ENCODE data around the gene CMYA5.
"Not testable (repeated sequence)": the region's sequence is repeated elsewhere in the genome, so short reads cannot be mapped to it uniquely, and the experiment has no call there.

CMYA5 gene

DNA sequence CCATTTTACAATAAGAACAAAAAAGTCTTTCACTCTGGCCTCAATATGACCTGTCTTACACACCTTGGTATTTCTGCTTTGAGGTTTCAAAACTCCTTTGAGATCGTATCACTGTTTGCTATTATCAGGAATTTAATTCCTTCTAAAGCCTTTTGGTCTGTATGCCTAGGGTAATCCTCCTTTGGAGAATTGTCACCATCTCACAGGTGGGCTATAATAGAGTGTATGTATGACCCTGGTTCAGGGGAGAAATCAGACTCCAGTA, 13.7 kb downstream of the CMYA5 start:
- no peak for DNase-seq

DNA sequence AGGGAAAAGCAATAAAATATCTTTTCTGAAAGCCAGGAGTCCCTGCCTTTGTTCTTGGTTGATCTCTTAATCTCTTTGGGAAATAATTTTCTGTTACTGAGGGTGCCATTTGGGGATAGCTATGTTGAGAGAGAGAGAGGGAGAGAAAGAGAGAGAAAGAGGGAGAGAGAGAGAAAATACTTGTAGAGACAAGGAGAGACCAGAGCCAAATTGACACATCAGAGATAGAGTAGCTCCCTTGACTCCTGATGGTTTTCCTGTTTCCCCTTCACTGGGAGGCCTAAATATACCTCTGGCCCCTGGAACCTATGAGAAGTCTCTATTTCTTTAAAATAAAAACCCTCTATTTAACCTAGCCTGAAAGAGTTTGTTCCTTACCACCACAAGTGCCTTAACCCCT, 14.9 kb downstream of the CMYA5 start:
- no peak for DNase-seq

DNA sequence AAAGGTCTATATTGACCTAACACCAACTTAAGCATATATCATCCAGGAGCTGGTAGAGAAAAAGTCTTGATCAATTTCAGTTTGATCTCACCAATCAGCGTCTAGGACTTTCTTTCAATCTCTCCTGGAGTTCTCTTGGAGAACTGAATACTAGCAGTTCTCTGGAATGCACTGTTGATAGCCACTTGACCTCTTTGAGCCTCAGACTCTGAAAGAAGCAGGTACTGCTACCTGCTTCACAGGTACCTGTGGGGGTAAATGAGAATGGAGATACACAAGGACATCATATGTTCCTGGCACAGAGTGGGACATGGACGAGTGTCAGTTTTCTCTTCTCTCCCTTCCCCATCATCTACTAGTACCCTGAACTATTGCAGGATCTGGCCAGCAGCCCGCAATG, 16.0 kb downstream of the CMYA5 start:
- DNase-seq: no peak

DNA sequence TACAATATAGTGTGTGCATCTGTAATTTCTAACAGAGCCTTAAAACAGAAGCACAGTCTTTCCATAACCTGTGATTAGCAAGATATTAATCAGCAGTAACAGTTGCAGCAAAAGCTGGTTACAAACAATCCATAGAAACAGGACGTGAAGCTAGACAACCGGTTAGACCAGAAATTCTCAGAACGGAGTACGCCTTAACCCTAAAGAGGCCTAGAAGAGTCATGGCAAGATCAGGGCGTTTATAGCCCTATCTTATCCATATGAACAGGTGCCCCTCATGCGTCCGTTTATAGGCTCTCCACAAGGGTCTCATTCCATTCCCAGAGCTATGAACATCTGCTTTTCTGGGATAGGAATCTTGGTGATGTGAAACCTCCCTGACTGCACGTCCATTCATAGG, 16.7 kb downstream of the CMYA5 start:
- not testable (repeated sequence) for DNase-seq

DNA sequence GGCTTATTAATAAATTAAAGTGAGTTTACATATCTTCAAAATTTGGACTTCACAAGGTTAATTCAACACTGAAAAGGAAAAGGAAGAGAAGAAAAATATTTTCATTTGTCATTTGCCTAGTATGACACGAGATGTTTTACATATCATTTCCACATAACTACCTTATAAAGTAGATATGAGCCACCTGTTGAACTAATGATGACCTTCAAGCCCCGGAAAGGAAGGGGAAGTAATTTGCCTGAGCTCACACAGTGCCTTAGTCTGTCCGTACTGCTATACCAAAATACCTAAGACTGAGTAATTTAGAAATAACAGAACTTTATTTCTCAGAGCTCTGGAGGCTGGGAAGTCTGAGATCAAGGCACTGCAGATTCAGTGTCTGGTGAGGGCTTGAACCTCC, 17.9 kb downstream of the CMYA5 start:
- DNase-seq: no peak

DNA sequence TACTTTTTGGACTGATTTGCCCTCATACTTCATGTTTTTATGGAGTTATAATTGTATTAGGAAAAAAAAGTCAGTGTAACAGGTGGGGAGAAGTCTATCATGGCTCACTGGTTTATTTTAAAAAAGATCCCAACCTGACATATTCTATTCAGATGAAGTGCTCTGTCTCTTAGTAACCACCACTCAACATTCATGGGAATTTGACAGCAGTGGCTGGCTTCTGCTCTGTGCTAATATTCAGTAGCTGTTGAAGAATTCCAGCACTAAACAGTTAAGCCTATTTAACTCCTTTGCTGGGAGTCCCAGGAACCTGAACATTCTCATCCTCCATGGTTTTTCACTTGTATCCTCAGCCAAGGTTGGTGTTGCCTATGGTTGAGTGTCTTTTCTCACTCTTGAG, 23.1 kb downstream of the CMYA5 start:
- no peak for DNase-seq

DNA sequence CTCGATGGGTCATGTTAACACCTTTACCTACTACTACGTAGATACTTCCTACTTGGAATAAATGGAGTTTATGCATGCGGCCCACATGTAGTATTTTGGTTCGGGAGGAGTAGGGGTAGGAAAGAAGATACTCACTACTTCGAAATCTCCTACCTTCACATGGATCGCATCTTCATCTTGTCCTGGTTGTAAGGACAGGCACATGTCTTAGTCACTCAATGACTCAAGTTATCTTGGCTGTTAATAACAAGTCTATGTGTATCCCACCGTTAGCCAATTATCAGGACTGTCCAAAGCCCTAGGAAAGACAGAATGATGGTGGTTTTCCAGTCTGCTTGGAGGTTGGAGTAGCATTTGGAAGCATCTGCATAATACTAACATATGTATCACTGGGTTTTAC, 24.1 kb downstream of the CMYA5 start:
- DNase-seq: no peak

DNA sequence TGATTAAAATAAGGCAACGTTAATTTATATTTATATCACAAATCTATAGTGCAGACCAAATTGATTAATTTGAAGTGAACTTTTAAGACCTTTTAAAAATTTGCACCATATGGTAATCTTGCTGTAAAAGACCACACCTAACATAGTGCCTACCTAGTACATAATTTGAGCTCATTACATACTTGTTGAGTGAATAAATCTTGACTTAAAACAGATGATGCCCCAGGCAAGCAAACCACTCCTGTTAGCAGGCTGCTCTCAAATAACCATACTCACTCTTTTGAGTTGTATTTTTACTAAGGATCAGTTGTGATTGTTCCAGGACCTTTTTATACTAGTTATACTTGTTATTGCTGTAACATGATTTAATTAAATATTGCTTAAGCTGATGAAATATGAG, 27.2 kb downstream of the CMYA5 start:
- DNase-seq: no peak

DNA sequence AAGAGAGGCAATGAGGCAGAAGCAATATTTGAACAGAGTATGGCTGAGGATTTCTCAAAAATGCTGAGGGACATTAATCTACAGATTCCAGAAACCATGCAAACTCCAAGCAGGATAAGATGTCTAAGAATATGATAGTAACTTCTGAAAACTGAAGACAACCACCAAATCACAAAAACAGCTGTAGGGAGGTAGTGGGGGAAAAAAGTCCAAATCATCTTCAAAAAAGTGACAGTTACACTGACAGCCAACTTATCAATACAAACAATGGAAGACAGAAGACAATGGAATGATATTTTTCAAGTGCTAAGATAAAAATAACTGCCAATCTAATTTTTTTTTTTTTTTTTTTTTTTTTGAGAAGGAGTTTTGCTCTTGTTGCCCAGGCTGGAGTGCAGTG, 30.5 kb downstream of the CMYA5 start:
- no peak for DNase-seq

DNA sequence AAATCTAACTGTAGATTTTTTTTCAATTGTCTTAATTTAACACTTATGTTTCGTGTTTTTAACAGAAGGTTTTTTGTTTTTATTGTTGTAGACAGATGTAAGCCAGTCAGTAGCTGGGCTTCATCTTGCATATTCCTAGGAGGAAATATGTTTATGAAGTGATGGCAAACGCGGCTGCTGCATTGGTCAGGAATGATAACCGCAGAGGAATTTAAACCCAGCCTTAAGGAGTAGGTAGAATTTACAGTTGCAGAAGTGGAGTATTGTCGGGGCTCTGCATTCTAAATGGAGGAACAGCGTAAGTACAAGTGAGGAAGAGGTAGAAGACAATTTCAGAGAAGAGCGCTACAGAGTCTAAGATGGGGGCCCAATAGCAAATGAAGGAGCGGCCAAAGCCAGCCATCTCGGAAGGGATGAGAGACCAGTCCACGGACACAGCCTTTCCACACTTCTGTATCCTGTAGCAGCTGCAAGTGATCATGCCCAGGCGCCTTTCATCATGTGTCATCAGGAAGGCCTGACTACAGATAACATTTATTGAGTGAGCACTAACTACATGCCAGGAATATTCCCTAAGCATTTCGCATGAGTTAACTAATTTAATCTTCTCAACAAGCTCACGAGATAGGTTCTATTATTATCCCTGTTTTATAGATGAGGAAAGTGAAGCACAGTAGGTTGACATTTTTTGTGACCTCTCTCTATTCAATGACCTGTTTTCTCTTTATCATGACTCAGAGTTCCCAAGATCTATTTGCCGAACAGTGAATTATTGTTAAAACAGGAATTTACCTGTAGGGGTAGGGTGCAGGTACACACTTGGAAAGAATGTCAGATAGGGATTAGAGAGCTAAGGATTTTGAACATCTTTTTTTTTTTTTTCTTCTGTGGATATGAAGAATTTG, 38.1 kb downstream of the CMYA5 start:
- DNase-seq: no peak

DNA sequence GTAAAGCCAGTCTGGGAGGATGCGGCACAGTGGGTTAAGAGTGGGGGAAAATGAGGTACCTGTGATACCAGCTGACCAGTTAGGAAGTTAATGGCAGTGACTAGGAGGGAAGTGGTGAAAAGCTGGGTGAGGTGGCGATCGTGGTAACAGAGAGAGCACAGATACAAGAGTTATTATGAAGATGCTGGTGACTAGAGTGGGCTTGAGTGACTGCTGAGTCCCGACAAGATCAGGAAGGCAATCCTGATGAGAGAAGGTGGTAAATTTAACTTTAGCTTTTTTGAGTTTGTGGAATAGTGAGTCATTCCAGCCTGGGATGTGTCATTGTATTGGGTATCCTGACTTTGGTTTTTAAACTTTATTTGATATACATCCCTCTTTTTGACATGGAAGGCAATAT, 38.8 kb downstream of the CMYA5 start:
- no peak for DNase-seq

DNA sequence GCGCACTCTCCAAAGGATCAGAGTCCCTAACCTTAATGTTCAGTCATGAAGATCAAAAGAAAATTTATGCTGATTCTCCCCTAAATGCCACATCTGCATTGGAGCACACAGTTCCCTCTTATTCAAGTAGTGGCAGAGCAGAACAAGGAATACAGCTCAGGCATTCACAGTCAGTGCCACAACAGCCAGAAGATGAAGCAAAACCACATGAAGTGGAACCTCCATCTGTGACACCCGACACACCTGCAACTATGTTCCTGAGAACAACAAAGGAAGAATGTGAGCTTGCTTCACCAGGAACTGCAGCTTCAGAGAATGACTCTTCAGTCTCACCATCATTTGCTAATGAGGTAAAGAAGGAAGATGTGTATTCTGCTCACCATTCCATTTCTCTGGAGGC, 40.0 kb downstream of the CMYA5 start:
- DNase-seq: no peak

DNA sequence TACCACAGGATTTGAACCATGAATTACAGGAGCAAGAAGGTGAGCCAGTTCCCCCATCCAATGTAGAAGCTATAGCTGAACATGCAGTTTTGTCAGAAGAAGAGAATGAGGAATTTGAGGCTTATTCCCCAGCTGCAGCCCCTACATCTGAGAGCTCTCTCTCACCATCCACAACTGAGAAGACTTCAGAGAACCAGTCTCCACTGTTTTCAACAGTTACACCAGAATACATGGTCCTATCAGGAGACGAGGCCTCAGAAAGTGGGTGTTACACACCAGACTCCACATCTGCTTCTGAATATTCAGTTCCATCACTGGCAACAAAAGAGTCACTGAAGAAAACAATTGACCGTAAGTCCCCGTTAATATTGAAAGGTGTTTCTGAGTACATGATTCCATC, 40.9 kb downstream of the CMYA5 start:
- no peak for DNase-seq

DNA sequence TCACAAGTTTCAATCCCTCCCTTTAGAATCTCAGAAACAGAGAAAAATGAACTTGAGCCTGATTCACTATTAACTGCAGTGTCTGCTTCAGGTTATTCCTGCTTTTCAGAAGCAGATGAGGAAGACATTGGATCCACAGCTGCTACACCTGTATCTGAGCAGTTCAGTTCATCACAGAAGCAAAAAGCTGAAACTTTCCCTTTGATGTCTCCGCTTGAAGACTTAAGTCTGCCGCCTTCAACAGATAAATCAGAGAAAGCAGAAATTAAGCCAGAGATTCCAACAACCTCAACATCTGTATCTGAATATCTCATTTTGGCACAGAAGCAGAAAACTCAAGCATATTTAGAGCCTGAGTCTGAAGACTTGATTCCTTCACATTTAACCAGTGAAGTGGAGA, 42.1 kb downstream of the CMYA5 start:
- no peak for DNase-seq

DNA sequence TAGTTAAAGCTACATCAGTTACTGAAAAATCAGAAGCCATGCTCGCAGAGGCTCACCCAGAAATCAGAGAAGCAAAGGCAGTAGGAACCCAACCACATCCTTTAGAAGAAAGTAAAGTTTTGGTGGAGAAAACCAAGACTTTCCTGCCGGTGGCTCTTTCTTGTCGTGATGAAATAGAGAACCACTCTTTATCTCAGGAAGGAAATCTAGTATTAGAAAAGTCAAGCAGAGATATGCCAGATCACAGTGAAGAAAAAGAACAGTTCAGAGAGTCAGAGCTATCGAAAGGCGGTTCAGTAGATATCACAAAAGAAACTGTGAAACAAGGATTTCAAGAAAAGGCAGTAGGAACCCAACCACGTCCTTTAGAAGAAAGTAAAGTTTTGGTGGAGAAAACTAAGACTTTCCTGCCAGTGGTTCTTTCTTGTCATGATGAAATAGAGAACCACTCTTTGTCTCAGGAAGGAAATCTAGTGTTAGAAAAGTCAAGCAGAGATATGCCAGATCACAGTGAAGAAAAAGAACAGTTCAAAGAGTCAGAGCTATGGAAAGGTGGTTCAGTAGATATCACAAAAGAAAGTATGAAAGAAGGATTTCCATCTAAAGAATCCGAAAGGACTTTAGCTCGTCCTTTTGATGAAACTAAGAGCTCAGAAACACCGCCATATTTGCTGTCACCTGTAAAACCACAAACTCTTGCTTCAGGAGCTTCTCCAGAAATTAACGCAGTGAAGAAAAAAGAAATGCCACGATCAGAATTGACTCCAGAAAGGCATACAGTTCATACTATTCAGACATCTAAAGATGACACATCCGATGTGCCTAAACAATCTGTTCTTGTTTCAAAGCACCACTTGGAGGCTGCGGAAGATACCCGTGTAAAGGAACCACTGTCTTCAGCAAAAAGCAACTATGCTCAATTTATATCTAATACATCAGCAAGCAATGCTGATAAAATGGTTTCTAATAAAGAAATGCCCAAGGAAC, 47.2 kb downstream of the CMYA5 start:
- DNase-seq: peak in 1 of 5 donors; percentile 48

DNA sequence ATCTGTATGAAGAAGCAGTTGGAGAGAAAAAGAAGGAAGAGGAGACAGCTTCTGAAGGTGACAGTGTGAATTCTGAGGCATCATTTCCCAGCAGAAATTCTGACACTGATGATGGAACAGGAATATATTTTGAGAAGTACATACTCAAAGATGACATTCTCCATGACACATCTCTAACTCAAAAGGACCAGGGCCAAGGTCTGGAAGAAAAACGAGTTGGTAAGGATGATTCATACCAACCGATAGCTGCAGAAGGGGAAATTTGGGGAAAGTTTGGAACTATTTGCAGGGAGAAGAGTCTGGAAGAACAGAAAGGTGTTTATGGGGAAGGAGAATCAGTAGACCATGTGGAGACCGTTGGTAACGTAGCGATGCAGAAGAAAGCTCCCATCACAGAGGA, 48.7 kb downstream of the CMYA5 start:
- DNase-seq: no peak

DNA sequence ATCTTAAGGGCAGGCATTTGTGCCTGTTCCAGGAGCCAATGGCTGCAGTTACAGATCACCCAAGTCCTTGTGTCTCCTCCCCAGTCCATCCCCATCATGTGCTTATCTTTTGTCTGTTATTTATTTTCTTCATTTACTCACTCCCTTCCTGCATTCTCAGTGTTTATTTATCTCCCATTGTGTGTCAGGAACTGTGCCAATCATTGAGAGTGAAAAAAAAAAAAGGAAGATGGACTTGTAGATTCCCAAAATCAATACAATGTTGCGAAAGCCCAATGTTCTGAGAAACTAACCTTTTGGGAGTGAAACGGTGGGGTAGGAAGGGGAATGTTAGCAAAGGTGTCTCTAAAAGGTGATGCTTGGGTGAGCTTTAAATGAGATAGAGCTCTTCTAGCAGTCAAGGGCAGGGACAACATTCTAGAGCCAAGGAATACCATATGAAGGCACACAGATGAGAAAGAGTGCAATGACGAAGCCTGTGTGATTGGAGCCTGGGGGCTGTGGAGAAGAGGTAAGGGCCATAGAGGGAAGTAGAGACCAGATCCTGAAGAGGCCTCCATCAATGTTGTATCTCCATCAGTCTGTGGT, 53.0 kb downstream of the CMYA5 start:
- no peak for DNase-seq

DNA sequence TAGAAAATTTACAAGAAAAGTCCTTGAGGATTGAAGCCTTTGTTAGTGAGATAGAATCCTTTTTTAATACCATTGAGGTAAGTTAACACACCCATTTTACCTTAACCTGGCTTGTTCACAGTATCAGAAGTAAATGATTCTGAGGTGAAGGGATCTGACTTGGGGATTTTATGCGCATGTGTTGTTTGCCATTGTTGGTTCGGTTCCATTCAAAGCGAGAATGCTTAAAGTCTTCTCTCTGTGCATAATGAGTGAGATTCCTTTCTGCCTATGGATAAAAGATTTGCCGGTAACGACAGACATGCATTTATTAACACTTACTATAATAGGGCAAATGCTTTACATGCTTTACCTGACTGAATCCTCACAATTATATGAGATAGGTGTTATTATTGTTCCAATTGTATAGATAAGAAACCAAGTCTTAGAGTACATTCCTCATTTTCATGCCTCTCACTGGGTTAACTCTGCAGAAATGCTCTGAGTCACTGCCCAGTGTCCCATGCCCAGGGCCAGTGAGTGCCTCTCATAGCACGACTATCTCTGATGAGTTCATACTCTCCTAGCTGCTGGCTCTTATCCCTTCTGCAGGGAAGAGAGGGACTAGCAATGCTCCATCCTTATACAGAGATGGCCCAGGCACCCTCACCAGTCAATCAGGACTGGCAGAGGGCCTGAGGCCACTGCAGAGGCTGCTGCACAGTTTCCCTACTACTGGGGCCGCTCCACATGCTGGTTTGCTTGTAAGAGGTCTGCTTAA, 54.4 kb downstream of the CMYA5 start:
- no peak for DNase-seq

DNA sequence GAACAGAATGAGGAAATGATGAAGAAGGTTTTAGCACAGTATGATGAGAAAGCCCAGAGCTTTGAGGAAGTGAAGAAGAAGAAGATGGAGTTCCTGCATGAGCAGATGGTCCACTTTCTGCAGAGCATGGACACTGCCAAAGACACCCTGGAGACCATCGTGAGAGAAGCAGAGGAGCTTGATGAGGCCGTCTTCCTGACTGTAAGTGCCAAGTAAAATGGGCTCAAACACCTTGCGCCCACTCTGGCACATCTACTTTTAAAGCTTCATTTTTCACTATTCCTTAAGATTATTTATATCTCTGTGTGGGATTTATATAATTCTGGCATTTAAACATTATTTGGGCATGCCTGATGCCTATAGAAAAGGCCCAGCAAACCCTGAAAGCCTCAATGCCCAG, 55.6 kb downstream of the CMYA5 start:
- no peak for DNase-seq

DNA sequence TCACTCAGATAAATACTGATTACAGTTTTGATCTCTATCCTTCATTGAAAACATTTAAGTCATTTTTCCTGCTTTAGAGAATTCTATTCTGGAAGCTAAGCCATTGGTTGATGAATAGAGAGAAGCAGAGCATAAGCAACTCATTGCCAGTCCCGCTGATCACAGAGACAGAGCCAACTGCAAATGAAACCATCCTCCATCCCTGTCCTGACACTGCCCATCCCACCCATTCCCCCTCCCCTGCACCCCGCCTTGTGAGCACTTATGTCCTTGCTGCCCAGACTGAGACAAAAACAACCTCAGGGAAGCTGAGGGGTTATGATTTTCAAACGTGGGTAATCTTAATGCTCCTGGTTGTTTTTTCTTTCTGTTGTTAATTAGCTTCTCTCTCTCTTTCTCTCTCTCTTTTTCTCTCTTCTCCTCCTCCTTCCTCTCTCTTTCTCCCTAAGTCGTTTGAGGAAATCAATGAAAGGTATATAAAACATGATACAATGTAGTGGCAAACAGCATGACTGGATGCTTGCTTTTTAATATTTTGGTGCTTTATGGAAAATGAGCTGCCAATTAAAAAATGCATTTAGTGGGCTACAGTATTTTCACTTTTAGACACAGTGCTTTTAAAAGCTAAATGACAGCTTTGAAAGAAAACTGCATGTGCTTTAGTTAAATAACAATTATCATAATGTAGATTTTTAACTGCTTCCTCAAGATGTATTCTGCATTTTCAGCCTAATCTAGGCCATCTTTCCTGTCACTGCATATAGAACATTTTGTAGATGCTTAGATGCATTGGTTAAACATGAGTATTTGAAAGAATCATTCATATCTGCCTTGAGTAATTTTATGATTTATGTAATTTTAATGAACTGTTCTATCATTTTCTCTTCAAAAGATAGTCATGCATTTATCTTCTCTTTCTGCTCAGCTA, 57.3 kb downstream of the CMYA5 start:
- DNase-seq: no peak

DNA sequence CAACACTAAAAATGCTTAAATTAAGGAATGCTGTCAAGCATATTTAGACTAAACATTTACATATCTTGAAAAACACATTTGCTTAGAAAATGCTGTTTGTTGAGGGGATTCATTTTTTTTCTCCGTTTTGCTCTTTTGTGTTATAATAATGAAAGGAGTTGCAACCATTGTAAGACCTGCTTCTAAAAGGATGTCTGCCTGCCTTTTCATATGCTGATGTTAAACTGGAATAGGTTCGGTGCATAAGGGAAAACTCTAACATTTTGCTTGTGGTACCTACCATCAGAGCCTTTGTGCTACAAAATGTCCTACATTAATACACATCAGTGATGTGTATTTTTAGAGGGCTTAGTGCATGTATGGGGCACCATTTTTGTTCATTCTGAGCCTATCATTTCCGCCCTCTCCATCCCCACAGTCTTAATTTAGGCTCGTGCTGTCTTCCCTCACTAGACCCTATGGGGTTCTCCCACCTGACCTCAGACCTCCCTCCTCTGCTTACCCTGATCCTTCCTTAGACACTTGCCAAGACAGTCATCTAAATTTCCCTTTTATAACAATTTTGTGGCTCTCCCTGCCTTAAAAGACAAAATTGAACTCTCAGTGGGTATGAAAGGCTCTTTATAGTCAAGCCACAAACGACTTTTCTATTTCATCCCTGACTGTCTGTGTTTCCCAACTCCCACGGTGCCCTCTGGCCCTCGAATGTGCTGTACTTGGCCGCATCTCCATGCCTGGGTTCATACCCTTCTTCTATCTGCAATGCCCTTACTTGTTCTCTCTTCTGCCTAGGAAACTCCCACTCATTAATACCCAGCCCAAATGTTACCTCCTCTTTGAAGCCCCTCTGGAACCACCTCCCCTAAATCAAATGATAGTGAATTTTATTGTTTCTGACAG, 61.2 kb downstream of the CMYA5 start:
- DNase-seq: no peak
